NCI-H82 (cell line): Measurements from ENCODE around the gene LIFR.

ENCODE experiments used
- DNase-seq: peaks from one replicate; lab custom pipeline; 2025; lab: John Stamatoyannopoulos, UW

The LIFR gene

GRCh38 chr5:38515092-38515491 lies 41.4 kb downstream of the LIFR start:
- DNase-seq = no peak

- peak; percentile 2 for DNase-seq
Observed at GRCh38 chr5:38509185-38509584, 47.3 kb downstream of the LIFR start.

- DNase-seq = no peak
Observed at GRCh38 chr5:38506302-38506701, 50.1 kb downstream of the LIFR start.

DNA sequence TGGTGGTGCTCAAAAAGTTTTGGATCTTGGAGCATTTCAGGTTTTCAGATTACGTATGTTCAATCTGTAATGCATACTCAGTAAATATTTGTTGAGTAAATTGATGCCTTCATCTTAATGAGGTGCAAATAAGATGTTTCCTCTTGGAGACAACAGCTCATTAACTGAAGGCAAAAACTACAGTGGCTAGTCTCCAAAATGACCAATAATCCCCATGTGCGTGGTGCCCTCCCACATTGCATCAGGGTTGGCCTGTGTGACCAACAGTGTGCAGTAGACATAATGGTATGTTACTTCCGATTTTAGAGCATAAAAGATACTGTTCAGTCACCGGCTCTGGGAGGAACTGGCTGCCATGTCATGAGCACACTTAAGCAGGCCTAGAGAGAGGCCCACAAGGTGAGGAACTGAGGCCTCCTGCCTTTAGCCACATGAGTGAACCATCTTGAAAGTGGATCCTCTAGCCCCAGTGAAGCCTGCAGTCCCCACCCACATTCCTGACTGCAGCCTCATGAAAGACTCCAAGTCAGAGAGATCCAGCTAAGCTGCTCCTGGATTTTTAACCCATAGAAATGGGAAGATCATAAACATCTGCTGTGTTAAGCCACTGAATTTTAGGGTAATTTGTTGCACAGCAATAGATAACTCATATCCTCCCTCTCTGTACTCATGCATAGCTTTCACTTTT lies 55.7 kb downstream of the LIFR start:
- no peak for DNase-seq

GRCh38 chr5:38497946-38498345 lies 58.5 kb downstream of the LIFR start:
- DNase-seq = peak; percentile 17

GRCh38 chr5:38494763-38495162 lies 61.7 kb downstream of the LIFR start:
- DNase-seq = no peak

- no peak for DNase-seq
Observed at GRCh38 chr5:38494175-38494574, 62.3 kb downstream of the LIFR start.

DNA sequence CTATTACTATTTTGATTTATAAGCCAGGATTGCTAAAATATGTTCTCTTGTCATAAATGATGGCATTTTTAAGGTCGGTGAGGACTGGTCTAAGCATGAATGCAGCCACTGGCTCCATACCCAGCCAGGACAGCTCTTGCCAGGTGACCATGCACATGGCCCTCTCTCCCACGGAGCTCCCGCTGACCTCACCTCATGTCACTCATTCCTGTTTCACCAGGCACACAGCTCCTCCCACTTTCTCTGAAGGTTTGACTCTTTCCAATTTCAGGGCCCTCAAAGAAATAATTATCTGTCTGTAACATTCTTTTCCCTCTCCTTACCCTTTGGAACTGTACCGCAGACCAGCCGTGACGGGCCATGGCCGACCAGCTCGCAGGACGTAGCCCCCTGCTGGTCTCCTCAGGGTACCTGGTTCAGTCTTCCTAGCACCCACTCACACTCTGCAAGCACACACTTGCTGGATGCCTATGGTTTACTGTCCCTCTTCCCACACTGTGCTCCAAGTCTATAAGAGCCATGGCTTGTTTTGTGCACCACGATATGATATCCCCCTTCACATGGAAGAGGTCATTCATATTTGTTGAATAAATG lies 72.5 kb downstream of the LIFR start:
- DNase-seq = peak; percentile 9

- no peak for DNase-seq
Observed at GRCh38 chr5:38479315-38479904, 77.0 kb downstream of the LIFR start.

GRCh38 chr5:38478878-38479277 lies 77.6 kb downstream of the LIFR start:
- peak; percentile 56 for DNase-seq

DNA sequence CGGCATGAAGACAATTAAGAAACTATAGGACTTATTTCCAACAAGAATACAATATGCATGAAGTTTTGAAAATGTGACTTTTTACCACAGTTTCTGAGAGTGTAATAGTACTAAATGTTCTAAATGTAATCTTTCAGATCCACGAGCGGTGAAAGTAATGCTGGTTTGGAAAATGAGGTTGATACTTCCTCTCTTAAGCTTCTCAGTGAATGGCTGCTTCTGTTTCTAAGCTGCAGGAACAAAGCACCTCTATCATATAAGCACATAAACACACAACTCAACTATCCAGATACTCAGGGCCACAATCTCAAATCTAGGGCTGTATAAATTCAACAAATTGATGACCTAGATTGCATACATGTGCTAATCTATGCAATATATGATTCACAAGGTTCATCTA lies 78.3 kb downstream of the LIFR start:
- no peak for DNase-seq

GRCh38 chr5:38473008-38473407 lies 83.4 kb downstream of the LIFR start:
- peak; percentile 15 for DNase-seq

GRCh38 chr5:38472541-38472940 lies 83.9 kb downstream of the LIFR start:
- DNase-seq = no peak

DNA sequence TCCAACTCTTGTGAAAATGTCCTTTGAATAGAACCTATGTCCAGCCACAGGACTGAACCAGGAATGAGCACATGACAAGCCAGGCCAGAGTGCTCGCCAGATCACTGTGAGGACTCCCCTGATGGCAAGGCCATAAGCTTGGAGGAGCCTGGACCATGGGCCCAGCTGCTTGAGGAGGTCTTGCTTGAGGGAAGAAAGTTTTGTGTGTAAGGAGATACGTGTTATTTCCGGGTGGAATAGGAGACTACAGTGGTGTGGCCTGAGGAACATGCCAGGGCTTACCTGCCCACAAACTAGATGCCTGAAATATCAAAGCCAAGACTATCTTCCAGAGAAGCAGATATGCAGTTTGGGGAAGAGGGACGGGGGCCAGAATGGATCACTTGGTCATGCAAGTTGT lies 84.7 kb downstream of the LIFR start:
- DNase-seq = no peak

DNA sequence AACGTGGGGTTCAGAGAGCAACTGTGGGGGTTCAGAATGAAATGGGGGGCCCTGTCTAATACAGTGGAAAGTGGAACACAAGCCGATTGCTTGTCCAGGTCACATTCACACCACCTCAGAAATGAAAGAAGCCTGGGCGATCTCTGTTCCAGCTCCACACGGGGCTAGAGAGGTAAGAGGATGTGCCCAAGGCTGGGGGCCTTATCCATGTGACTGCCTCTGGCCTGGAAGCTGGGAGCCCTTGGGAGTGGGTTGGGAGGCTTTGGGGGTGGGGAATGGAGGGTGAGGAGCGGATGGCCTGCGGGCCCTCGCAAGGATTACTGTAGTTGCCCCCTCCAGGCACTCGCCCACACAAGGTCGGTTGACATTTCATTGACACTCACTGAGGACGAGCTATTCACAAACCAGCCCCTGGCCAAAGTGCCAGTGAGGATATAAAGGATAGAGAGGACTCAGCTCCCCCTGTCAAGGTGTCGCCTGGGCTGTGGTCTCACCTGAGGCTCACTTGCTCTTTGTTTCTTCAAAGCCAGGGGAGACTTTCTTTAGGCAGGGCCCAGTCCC lies 86.7 kb downstream of the LIFR start:
- DNase-seq = no peak

DNA sequence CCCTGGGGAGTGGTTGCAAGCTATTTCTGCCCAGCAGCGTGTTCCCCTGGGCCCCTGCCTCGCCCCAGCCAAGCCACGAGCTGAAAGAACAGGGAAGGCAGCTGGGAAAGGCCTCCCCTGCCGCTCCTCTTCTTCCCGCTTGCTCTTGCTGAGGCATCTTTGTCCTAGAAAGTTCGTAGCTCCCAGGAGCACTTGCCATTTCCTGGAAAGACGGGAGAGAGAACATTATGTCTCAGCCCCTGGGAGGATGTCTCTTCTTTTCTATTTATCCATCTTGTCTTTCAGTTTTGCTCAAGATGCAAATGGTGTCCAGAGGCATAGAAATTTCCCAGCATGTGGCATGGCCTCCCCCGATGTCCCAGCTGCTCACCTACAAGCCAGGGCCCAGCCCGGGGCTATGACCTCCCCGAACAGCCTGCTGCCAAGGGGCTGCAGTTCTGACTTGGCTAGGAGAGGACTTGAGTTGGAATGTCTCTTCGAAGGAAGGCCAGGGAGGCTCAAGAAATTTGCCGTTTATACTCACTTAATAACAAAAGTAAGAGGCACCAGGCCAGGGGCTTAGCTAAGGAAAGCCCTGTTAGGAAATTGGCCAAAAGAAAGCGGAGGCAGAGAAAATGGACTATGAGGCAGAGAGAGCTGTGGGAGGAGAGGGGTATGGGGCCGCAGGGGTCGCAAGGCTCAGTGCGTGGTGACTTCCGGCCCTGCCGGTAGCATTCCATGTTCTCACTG lies 87.3 kb downstream of the LIFR start:
- no peak for DNase-seq

DNA sequence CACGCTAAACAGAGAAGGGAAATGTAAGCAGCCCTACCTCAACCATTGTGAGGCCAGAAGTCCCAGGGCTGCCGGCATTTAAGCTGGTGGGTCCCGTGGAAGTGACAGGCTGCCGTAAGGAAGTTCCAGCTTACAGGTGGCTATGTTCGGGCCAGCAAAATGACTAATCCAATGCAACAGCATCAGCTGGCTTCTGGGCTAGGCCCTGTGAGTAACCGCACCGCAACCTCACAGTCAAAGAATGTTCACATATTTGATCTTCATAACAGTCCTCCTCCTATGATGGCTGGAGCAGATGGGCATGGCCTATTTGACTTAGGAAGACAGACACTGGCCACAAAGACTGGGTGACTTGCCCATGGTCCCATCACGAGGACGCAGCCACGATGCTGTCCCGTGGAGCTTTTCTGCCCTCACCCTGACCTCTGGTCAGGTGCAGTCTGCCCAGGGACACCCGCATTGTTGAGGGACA lies 88.2 kb downstream of the LIFR start:
- DNase-seq = no peak

GRCh38 chr5:38467353-38468040 lies 88.9 kb downstream of the LIFR start:
- no peak for DNase-seq

DNA sequence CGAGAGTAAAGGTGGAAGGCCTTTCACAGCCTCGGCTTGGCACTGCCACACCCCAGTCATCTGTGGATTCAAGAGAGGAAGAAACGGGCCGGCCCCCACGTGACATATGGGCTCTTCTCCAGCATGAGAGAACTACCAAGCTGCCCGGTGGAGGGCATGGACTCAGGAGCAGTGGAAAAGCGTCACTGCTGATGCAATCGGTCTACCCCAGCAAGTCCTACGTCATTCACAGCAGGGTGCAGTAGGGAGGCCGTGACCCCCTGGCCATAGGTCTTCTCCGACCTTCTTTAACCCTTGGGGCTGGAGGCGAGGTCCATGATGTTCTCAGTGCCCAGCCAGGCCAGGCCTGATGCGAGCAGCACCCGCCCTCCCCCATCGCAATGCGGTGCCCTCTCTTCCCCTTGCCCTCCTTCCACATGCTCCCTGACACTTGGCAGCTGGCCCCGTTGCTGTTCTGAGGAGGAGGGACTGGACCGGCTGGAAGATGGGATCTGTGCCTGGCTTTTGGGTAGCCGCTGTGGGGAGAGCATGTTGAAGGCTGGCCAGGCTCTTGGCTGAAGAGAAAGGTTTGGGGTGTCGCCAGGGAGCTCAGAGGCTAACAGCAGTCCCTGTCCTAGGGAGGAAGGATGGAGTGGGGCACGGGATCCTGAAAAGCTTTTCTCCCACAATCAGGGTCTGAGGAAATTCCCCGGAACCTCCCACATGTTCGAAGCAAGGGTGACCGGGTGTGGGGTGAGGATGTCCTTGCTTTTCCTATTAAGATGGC lies 89.8 kb downstream of the LIFR start:
- no peak for DNase-seq

DNA sequence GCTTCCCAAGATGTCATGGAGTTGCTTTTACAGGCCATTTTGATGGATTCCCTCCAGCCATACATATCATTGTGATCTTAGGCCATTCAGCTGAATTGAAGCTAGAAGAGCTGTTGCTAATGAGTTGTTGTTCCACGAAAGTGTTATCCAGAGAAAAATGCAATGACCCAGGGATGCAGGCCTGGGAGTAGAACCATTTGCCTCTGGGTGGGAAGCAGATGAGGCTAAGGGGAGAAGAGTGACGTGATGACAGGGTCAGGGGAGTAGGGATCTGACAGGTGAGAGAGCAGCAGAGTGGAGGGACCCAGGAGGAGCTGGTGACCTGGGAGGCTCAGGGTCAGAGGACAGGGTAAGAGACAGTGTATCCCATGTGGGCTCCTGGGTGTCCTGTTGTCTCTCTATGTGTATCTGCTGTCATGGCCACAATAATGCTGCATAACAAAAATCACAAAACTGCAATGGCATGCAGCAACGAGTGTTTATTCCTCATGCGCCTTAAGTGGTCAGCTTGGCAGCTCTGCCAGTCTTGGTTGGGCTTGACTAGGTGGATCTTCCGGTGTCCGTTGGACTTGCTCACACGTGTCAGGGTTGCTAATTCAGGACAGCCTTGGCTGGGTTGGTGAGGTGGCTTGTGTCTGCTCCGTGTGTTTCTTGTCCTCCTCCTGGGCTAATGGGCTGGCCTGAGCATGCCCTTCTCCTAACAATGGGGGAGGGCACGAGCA lies 90.6 kb downstream of the LIFR start:
- no peak for DNase-seq
